Smooth muscle cell (in vitro differentiated cells): ENCODE measurements around the gene DNAH5. TPM values are rescaled to one million over a fixed set of nuclear protein-coding genes. Genes with fewer than 3 reads are reported as not detected.

Experiments used
- DNase-seq: peaks from one replicate; lab custom pipeline; 2025; ENCODE audit not compliant: unreplicated experiment; lab: John Stamatoyannopoulos, UW
- H2AFZ ChIP-seq: fragments of 200-600 bp; sonication (generic); 2 replicates; pipeline ENCODE4 v1.6.0; 2016; ENCODE audit warnings: antibody characterized with exemption, low read depth, mild to moderate bottlenecking
- H3F3A ChIP-seq: fragments of 200-600 bp; sonication (generic); 2 replicates; pipeline ENCODE4 v1.6.0; 2017; ENCODE audit warnings: antibody characterized with exemption, low read depth
- H3K27ac ChIP-seq: fragments of 200-600 bp; sonication (generic); 2 replicates; pipeline ENCODE4 v1.5.1; 2016; ENCODE audit warnings: low read depth, mild to moderate bottlenecking
- H3K27me3 ChIP-seq: fragments of 200-600 bp; sonication (generic); 2 replicates; pipeline ENCODE4 v1.6.1; 2016; ENCODE audit warnings: low read depth, mild to moderate bottlenecking
- H3K36me3 ChIP-seq: fragments of 200-600 bp; sonication (generic); 2 replicates; pipeline ENCODE4 v1.5.1; 2016; ENCODE audit warnings: low read depth
- H3K4me1 ChIP-seq: fragments of 200-600 bp; sonication (generic); 2 replicates; pipeline ENCODE4 v1.5.1; 2016; ENCODE audit warnings: low read depth
- H3K4me2 ChIP-seq: fragments of 200-600 bp; sonication (generic); 2 replicates; pipeline ENCODE4 v1.6.0; 2016; ENCODE audit warnings: mild to moderate bottlenecking
- H3K4me3 ChIP-seq: fragments of 200-600 bp; sonication (generic); 2 replicates; pipeline ENCODE4 v1.5.1; 2016; ENCODE audit warnings: mild to moderate bottlenecking
- H3K79me2 ChIP-seq: fragments of 200-600 bp; sonication (generic); 2 replicates; pipeline ENCODE4 v1.6.0; 2016; ENCODE audit warnings: low read depth, mild to moderate bottlenecking
- H3K9ac ChIP-seq: fragments of 200-600 bp; sonication (generic); 2 replicates; pipeline ENCODE4 v1.6.0; 2016; ENCODE audit warnings: low read depth
- H3K9me3 ChIP-seq: fragments of 200-600 bp; sonication (generic); replicated peaks from 2 replicates; pipeline ENCODE4 v1.5.1; 2016; ENCODE audit warnings: low read depth
- H4K20me1 ChIP-seq: fragments of 200-600 bp; sonication (generic); 2 replicates; pipeline ENCODE4 v1.6.0; 2016; ENCODE audit warnings: low read depth
- WGBS: methylation state at CpG from one replicate; pipeline ENCODE4 v1.1.7; 2016; ENCODE audit warnings: low lambda C conversion rate; 5-methylcytosine and 5-hydroxymethylcytosine counted together
- polyA plus RNA-seq: library from polyadenylated mRNA; unstranded; fragments of >200 nt; fragmentation: Nextera tagmentation; extraction: Ambion mirVana; gene quantifications from 2 replicates; pipeline ENCODE4 v1.2.1, GENCODE V29; 2016
- total RNA-seq: library from RNA; depleted of rRNA; stranded (reverse); fragments of >200 nt; gene quantifications from 2 replicates; pipeline ENCODE4 v1.2.3, GENCODE V29; 2014
- TF ChIP-seq, protein P1 (sequence below): fragments of 200-600 bp; sonication (generic); IDR thresholded peaks from 2 replicates; pipeline ENCODE4 v1.5.1; 2017; ENCODE audit warnings: borderline replicate concordance, mild to moderate bottlenecking, antibody characterized with exemption; ENCODE audit not compliant: insufficient read depth, poor library complexity, severe bottlenecking

Gene DNAH5
- total and polyA plus RNA-seq, 2 experiments from 2014 or later: 0.04 to 0.33 TPM

DNA sequence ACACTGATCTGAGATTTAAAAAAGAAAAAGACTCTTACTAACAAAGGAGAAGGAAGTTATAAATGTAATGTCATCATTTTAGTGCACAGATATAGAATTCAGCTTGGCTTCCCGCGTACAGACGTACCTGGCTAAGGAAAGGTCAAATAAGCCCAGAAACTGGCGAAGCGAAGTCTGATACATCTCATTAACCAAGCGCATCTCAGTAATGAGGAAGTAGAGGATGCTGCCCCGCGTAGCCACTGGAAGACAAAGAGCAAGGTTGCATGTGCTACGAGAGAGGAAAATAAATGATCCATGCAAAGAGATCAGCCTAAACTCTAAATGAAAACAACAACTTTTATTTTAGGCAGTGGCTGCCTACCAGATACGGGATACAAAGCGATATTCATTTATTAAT, 208.8 kb downstream of the DNAH5 start:
- Histone ChIP-seq H3K9ac (no peak overlapping the region), H3K27ac (no peak overlapping the region), H3F3A (no peaks in the 10 kb centered on the region), H3K9me3 (no peaks in the 10 kb centered on the region), H3K79me2 (no peaks in the 10 kb centered on the region), H2AFZ (no peak overlapping the region), H3K27me3 (no peaks in the 10 kb centered on the region), H4K20me1 (no peaks in the 10 kb centered on the region), H3K4me2 (no peak overlapping the region), H3K36me3 (no peaks in the 10 kb centered on the region), H3K4me3 (no peak overlapping the region), H3K4me1 (no peaks in the 10 kb centered on the region)
- 94% methylated on average over 11 of the region's 11 CpGs for WGBS
- DNase-seq: no peak
- TF ChIP-seq, protein P1, sequence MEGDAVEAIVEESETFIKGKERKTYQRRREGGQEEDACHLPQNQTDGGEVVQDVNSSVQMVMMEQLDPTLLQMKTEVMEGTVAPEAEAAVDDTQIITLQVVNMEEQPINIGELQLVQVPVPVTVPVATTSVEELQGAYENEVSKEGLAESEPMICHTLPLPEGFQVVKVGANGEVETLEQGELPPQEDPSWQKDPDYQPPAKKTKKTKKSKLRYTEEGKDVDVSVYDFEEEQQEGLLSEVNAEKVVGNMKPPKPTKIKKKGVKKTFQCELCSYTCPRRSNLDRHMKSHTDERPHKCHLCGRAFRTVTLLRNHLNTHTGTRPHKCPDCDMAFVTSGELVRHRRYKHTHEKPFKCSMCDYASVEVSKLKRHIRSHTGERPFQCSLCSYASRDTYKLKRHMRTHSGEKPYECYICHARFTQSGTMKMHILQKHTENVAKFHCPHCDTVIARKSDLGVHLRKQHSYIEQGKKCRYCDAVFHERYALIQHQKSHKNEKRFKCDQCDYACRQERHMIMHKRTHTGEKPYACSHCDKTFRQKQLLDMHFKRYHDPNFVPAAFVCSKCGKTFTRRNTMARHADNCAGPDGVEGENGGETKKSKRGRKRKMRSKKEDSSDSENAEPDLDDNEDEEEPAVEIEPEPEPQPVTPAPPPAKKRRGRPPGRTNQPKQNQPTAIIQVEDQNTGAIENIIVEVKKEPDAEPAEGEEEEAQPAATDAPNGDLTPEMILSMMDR: no peak

DNA sequence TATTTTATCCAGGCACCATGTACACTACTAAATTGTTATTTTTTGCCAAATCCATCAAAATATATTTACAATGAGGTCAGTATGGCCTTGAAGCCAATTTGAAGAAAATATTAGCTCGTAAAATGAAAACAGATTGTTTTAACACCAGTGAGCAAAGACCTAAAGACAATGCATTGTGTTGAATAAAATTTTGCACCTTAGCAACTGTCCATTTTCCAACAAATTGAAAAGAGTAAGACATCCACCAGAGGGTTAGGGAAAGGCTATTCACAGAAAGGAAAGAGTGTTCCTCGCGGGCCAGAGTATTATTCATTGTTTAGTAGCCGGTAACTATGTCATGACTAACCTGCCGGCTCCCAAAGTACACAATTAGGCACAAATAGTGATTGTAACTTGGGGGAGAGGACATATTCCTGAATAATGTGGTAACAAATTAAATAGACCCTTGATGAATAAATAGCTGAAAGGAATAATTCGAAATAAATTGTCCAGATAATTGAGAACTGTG, 213.3 kb downstream of the DNAH5 start:
- no peak overlapping the region for H3K4me3 ChIP-seq
- H3K36me3 ChIP-seq: no peaks in the 10 kb centered on the region
- no peak overlapping the region for H3K4me2 ChIP-seq
- no peaks in the 10 kb centered on the region for H3K27me3 ChIP-seq
- DNase-seq: no peak
- H3K9ac ChIP-seq: no peak overlapping the region
- no peak overlapping the region for H3K27ac ChIP-seq
- H3K9me3 ChIP-seq: no peaks in the 10 kb centered on the region
- no peaks in the 10 kb centered on the region for H4K20me1 ChIP-seq
- H2AFZ ChIP-seq: no peak overlapping the region
- H3K4me1 ChIP-seq: no peaks in the 10 kb centered on the region
- TF ChIP-seq, protein P1: no peak
- WGBS: 88% methylated on average over 6 of the region's 6 CpGs
- no peaks in the 10 kb centered on the region for H3K79me2 ChIP-seq
- no peaks in the 10 kb centered on the region for H3F3A ChIP-seq

DNA sequence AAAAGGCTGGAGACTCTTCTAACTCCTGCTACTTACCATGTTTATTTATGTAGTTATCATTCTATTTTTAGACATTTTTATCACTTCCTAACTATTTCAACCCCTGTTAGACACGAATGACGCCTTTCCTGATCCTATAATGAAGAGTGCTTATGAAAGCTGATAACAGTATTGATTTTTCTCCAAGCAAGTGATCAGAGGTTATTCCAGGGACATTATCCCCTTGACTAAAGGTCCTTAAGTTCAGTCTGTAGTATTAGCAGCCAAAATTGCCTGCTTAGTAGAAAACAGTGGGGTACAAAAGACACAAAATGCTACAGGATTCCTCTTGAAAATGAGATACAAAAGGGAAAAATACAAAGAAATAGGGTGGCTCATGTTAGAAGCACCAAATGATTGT, 235.6 kb downstream of the DNAH5 start:
- H3F3A ChIP-seq: no peaks in the 10 kb centered on the region
- H3K4me3 ChIP-seq: no peak overlapping the region
- no peaks in the 10 kb centered on the region for H4K20me1 ChIP-seq
- H3K27me3 ChIP-seq: no peaks in the 10 kb centered on the region
- TF ChIP-seq, protein P1: no peak
- H3K79me2 ChIP-seq: no peaks in the 10 kb centered on the region
- no peaks in the 10 kb centered on the region for H3K36me3 ChIP-seq
- DNase-seq: no peak
- H3K9me3 ChIP-seq: no peaks in the 10 kb centered on the region
- H3K9ac ChIP-seq: no peak overlapping the region
- H3K4me2 ChIP-seq: no peak overlapping the region
- WGBS: 77% methylated on average over 2 of the region's 2 CpGs
- no peaks in the 10 kb centered on the region for H3K4me1 ChIP-seq
- no peak overlapping the region for H3K27ac ChIP-seq
- H2AFZ ChIP-seq: no peak overlapping the region

DNA sequence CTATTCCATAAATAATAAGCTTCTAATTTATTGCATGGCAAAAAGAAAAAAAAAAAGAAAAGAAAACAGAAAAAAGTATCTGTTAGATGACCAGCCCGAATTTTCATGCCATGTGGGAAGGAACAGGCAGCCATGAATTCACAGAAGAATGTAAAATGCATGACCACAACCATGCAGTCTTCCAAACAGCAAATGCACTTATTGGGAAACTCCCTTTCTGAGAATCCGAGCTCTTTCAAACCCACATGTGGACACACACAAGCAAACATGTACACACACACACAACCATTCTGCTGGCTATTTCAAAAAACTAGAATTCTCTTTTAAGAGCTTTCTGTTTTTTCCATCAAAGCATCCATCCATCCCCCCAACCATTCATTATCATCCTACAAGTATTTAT, 236.1 kb downstream of the DNAH5 start:
- H3K4me1 ChIP-seq: no peaks in the 10 kb centered on the region

More for the DNA sequence above, 236.1 kb downstream of the DNAH5 start:
- Histone ChIP-seq H3K4me2 (no peak overlapping the region), H3K36me3 (no peaks in the 10 kb centered on the region), H3K9me3 (no peaks in the 10 kb centered on the region), H4K20me1 (no peaks in the 10 kb centered on the region), H3K79me2 (no peaks in the 10 kb centered on the region), H3F3A (no peaks in the 10 kb centered on the region), H2AFZ (no peak overlapping the region), H3K4me3 (no peak overlapping the region), H3K27me3 (no peaks in the 10 kb centered on the region), H3K9ac (no peak overlapping the region), H3K27ac (no peak overlapping the region)
- 78% methylated on average over 2 of the region's 2 CpGs for WGBS
- TF ChIP-seq, protein P1: no peak
- DNase-seq: no peak
